Measurements from ENCODE around the gene CAMTA2. TPM values are rescaled to one million over a fixed set of nuclear protein-coding genes. Genes with fewer than 3 reads are reported as not detected.

The CAMTA2 gene
- total RNA-seq, result 10.2 and 12.5 TPM in 2 replicates

GRCh38 chr17:4986951-4987766 is at the start of gene CAMTA2:
CAMTA2 (minus strand) TSS chr17:4987675; CDS start chr17:4986222, 1,453 bp downstream.

GRCh38 chr17:5035315-5035714 is 47.8 kb upstream of the CAMTA2 start, which contains the start of gene SLC52A1:
SLC52A1 (minus strand) TSS chr17:5035426; CDS start chr17:5034606, 820 bp downstream.

GRCh38 chr17:4997302-4998026 is 10.0 kb upstream of the CAMTA2 start, which contains the start of the genes INCA1 and KIF1C:
INCA1 (minus strand) TSS chr17:4997522; CDS start chr17:4994437, 3,085 bp downstream.
KIF1C (plus strand) TSS chr17:4997950; CDS start chr17:5000247, 2,297 bp downstream.

GRCh38 chr17:4967539-4968485 is 19.7 kb downstream of the CAMTA2 start, which contains the start of gene SPAG7:
SPAG7 (minus strand) TSS chr17:4967817; CDS start chr17:4967804, 13 bp downstream.

GRCh38 chr17:4950746-4951204 is 36.7 kb downstream of the CAMTA2 start, which contains the start of gene ENO3:
ENO3 (plus strand) TSS chr17:4951119; CDS start chr17:4951830, 711 bp downstream.

GRCh38 chr17:4948166-4948930 is 39.1 kb downstream of the CAMTA2 start, which contains the start of gene PFN1:
PFN1 (minus strand) TSS chr17:4948530; CDS start chr17:4948394, 136 bp downstream.

GRCh38 chr17:4939796-4940554 is 47.5 kb downstream of the CAMTA2 start, which contains the start of the genes RNF167 and SLC25A11:
RNF167 (plus strand) TSS chr17:4940268; CDS start chr17:4940910, 642 bp downstream.
SLC25A11 (minus strand) TSS chr17:4940046; CDS start chr17:4939910, 136 bp downstream.

GRCh38 chr17:4931963-4932362 is 55.5 kb downstream of the CAMTA2 start, which contains the start of gene GP1BA:
GP1BA (plus strand) TSS chr17:4932277; CDS start chr17:4932605, 328 bp downstream.

Small RNA genes lying within 50 kb of the gene (small RNA-seq; reads per million reads assigned to genes)
- gene MIR6864, result 0.49 reads per million, percentile 26 among the genes with 10 or more reads in this experiment
- gene MIR6865, result 0.75 reads per million, percentile 45 among the genes with 10 or more reads in this experiment

Other genes with a start within 250 kb of the CAMTA2 start
- under 0.01 TPM in 1 of 2 replicates, not detected in the other for gene ZMYND15, start 247.8 kb downstream of the CAMTA2 start, total RNA-seq
- 0.79 and 5.6 TPM in 2 replicates for gene CXCL16, start 247.7 kb downstream of the CAMTA2 start, total RNA-seq
- gene TM4SF5, start 215.8 kb downstream of the CAMTA2 start, total RNA-seq, result not detected in 2 replicates
- 0.33 TPM in 1 of 2 replicates, not detected in the other for gene VMO1, start 201.3 kb downstream of the CAMTA2 start, total RNA-seq
- 0.79 TPM in 1 of 2 replicates, not detected in the other for gene GLTPD2, start 198.7 kb downstream of the CAMTA2 start, total RNA-seq
- 78.5 and 282 TPM in 2 replicates for gene PSMB6, start 191.5 kb downstream of the CAMTA2 start, total RNA-seq
- gene PLD2, start 180.5 kb downstream of the CAMTA2 start, total RNA-seq, result 54.9 and 100 TPM in 2 replicates
- 69.8 and 90.7 TPM in 2 replicates for gene MINK1, start 154.3 kb downstream of the CAMTA2 start, total RNA-seq
- 32.5 and 48.7 TPM in 2 replicates for gene C17orf107, start 88.1 kb downstream of the CAMTA2 start, total RNA-seq
- 0.87 and 1.6 TPM in 2 replicates for gene CHRNE, start 84.6 kb downstream of the CAMTA2 start, total RNA-seq
- not detected in 2 replicates for gene GP1BA, start 55.4 kb downstream of the CAMTA2 start, total RNA-seq
- gene SLC25A11, start 47.6 kb downstream of the CAMTA2 start, total RNA-seq, result 49.5 and 65.2 TPM in 2 replicates
- gene RNF167, start 47.4 kb downstream of the CAMTA2 start, total RNA-seq, result 38.5 and 60.9 TPM in 2 replicates
- 275 and 588 TPM in 2 replicates for gene PFN1, start 39.1 kb downstream of the CAMTA2 start, total RNA-seq
- 3.7 and 8.2 TPM in 2 replicates for gene ENO3, start 36.6 kb downstream of the CAMTA2 start, total RNA-seq
- gene SPAG7, start 19.9 kb downstream of the CAMTA2 start, total RNA-seq, result 34.9 and 68.7 TPM in 2 replicates
- gene INCA1, start 9.8 kb upstream of the CAMTA2 start, total RNA-seq, result 0.43 and 1.6 TPM in 2 replicates
- 40.8 and 63.3 TPM in 2 replicates for gene KIF1C, start 10.3 kb upstream of the CAMTA2 start, total RNA-seq
- gene SLC52A1, start 47.8 kb upstream of the CAMTA2 start, total RNA-seq, result 0.33 TPM in 1 of 2 replicates, not detected in the other
- 3.1 and 4.4 TPM in 2 replicates for gene ZFP3, start 90.8 kb upstream of the CAMTA2 start, total RNA-seq
- gene ZNF232, start 124.2 kb upstream of the CAMTA2 start, total RNA-seq, result 3.4 and 12.6 TPM in 2 replicates
- gene USP6, start 128.4 kb upstream of the CAMTA2 start, total RNA-seq, result 0.11 and 6.7 TPM in 2 replicates
- gene ZNF594, start 204.2 kb upstream of the CAMTA2 start, total RNA-seq, result 8.6 and 13.0 TPM in 2 replicates
- gene SCIMP, start 247.2 kb upstream of the CAMTA2 start, total RNA-seq, result not detected in 2 replicates

Data from placental epithelial cell (primary cell).